ENCODE results near the gene CHD2. TPM values are rescaled to one million over a fixed set of nuclear protein-coding genes. Genes with fewer than 3 reads are reported as not detected.
A peak's percentile ranks its signal among the peaks of the same experiment; 100 is the strongest.
"Not testable (repeated sequence)": the region's sequence is repeated elsewhere in the genome, so short reads cannot be mapped to it uniquely, and the experiment has no call there.

Gene CHD2
- total and polyA plus RNA-seq, 7 donors: 16.0 to 108 (median 75.9) TPM

- intact Hi-C loops (cut with DNase I): loop anchor here (2.0 to 10.0 kb wide), 7 partner anchors 58 to 1090 kb away; partner anchors contain the start of gene RGMA
- Histone ChIP-seq H3K9me3 (no peaks in the 10 kb centered on the region), H3K27ac (peak overlapping the region in 3 of 4 donors; percentile 84 to 88 (median 88)), H3K4me1 (peaks cover 0 to 77% (median 70%) of the 10 kb centered on the region in 4 donors), H3K36me3 (peaks cover 0 to 14% (median 0%) of the 10 kb centered on the region in 4 donors), H3K4me3 (no peak overlapping the region), H3K27me3 (no peaks in the 10 kb centered on the region)
- WGBS, 2 donors: 53 to 75% methylated on average over 9 of the region's 9 CpGs
- TF ChIP-seq POLR2AphosphoS5 (IDR thresholded peaks at IDR 0.05): no peak
- no peak for TF ChIP-seq CTCF (IDR thresholded peaks at IDR 0.05)
- peak; percentile 71 for DNase-seq
Measured at GRCh38 chr15:93031103-93031464, 131.0 kb downstream of the CHD2 start.

- DNase-seq: not testable (repeated sequence)
- peaks cover 0 to 76% (median 67%) of the 10 kb centered on the region in 4 donors for H3K4me1 ChIP-seq
Measured at GRCh38 chr15:93031557-93032384, 131.6 kb downstream of the CHD2 start.

GRCh38 chr15:93032515-93033206 is 132.5 kb downstream of the CHD2 start:
- peaks cover 0 to 76% (median 66%) of the 10 kb centered on the region in 4 donors for H3K4me1 ChIP-seq
- intact Hi-C loops (cut with DNase I): loop anchor here (5.0 to 10.0 kb wide), 5 partner anchors 112 to 992 kb away; no protein-coding TSS in a partner anchor
- WGBS, 2 donors: 86 to 91% methylated on average over 21 of the region's 21 CpGs
- H3K36me3 ChIP-seq, H3K4me3 ChIP-seq, H3K9me3 ChIP-seq, DNase-seq, H3K27me3 ChIP-seq, H3K27ac ChIP-seq: not testable (repeated sequence)

More at GRCh38 chr15:93031557-93032384, 131.6 kb downstream of the CHD2 start:
- not testable (repeated sequence) for H3K27me3 ChIP-seq, H3K36me3 ChIP-seq, H3K27ac ChIP-seq, H3K9me3 ChIP-seq, H3K4me3 ChIP-seq
- WGBS, 2 donors: 89 to 94% methylated on average over 44 of the region's 44 CpGs
- intact Hi-C loops (cut with DNase I): loop anchor here (2.0 to 10.0 kb wide), 7 partner anchors 57 to 1089 kb away; partner anchors contain the start of gene RGMA

- H3K36me3 ChIP-seq: no peaks in the 10 kb centered on the region
- TF ChIP-seq EP300 (IDR thresholded peaks at IDR 0.05) (no peak), CTCF (IDR thresholded peaks at IDR 0.05) (no peak), POLR2AphosphoS5 (IDR thresholded peaks at IDR 0.05) (no peak), POLR2A (IDR thresholded peaks at IDR 0.05) (no peak)
- peak overlapping the region in 1 of 4 donors; percentile 58 for H3K27ac ChIP-seq
- no peaks in the 10 kb centered on the region for H3K9me3 ChIP-seq
- DNase-seq: no peak
- intact Hi-C loops (cut with DNase I): loop anchor here (5.0 to 10.0 kb wide), 5 partner anchors 111 to 991 kb away; no protein-coding TSS in a partner anchor
- no peak overlapping the region for H3K4me3 ChIP-seq
- peaks cover 0 to 74% (median 63%) of the 10 kb centered on the region in 4 donors for H3K4me1 ChIP-seq
- H3K27me3 ChIP-seq: no peaks in the 10 kb centered on the region
- WGBS, 2 donors: 89 to 95% methylated on average over 14 of the region's 14 CpGs
Measured at GRCh38 chr15:93033434-93034045, 133.4 kb downstream of the CHD2 start.

- intact Hi-C loops (cut with DNase I): loop anchor here (5.0 to 10.0 kb wide), 5 partner anchors 110 to 990 kb away; no protein-coding TSS in a partner anchor
- 76 to 79% methylated on average over 7 of the region's 7 CpGs for WGBS, 2 donors
- DNase-seq: peak; percentile 83
Measured at GRCh38 chr15:93034512-93034911, 134.4 kb downstream of the CHD2 start.

More at GRCh38 chr15:93034512-93034911, 134.4 kb downstream of the CHD2 start:
- Histone ChIP-seq H3K9me3 (no peaks in the 10 kb centered on the region), H3K4me3 (no peak overlapping the region), H3K36me3 (no peaks in the 10 kb centered on the region), H3K27ac (peak overlapping the region in 3 of 4 donors; percentile 58 to 69 (median 59)), H3K27me3 (no peaks in the 10 kb centered on the region), H3K4me1 (peaks cover 0 to 64% (median 53%) of the 10 kb centered on the region in 4 donors)
- TF ChIP-seq POLR2A (IDR thresholded peaks at IDR 0.05) (no peak), POLR2AphosphoS5 (IDR thresholded peaks at IDR 0.05) (peak; percentile 27 to 76 (median 50)), CTCF (IDR thresholded peaks at IDR 0.05) (no peak)

All from sigmoid colon (tissue), 7 donors.